ENCODE data around the gene CHD2.

Gene CHD2

GRCh38 chr15:93063262-93063671, 163.1 kb downstream of the CHD2 start:
- Histone ChIP-seq H3F3A (ENCODE audit: low read depth) (no peaks in the 10 kb centered on the region), H3K4me2 (ENCODE audit: low read depth, low read length, poor library complexity, severe bottlenecking) (peak overlapping the region; percentile 40), H3K79me2 (ENCODE audit: insufficient read depth, low read length) (no peaks in the 10 kb centered on the region), H3K4me3 (ENCODE audit: low read length, poor library complexity, severe bottlenecking) (no peak overlapping the region), H3K4me1 (ENCODE audit: insufficient read depth, low read length, poor library complexity, severe bottlenecking) (peaks cover 35% of the 10 kb centered on the region), H3K36me3 (ENCODE audit: insufficient read depth, low read length) (no peaks in the 10 kb centered on the region), H3K9me3 (ENCODE audit: insufficient read depth, low read depth, low read length) (no peaks in the 10 kb centered on the region), H4K20me1 (ENCODE audit: insufficient read depth, low read length, poor library complexity, severe bottlenecking) (no peaks in the 10 kb centered on the region), H2AFZ (ENCODE audit: low read length) (no peak overlapping the region), H3K27me3 (ENCODE audit: insufficient read depth, low read length, poor library complexity, severe bottlenecking) (no peaks in the 10 kb centered on the region), H3K9me2 (replicated peaks; ENCODE audit: low read depth, low read length) (no peaks in the 10 kb centered on the region), H3K9ac (ENCODE audit: low read depth, low read length, poor library complexity, severe bottlenecking) (no peak overlapping the region)
- TF ChIP-seq CTCF (conservative IDR thresholded peaks at IDR 0.05; ENCODE audit: low read length) (no peak), EZH2phosphoT487 (IDR thresholded peaks at IDR 0.05; ENCODE audit: borderline replicate concordance) (no peak)

DNA sequence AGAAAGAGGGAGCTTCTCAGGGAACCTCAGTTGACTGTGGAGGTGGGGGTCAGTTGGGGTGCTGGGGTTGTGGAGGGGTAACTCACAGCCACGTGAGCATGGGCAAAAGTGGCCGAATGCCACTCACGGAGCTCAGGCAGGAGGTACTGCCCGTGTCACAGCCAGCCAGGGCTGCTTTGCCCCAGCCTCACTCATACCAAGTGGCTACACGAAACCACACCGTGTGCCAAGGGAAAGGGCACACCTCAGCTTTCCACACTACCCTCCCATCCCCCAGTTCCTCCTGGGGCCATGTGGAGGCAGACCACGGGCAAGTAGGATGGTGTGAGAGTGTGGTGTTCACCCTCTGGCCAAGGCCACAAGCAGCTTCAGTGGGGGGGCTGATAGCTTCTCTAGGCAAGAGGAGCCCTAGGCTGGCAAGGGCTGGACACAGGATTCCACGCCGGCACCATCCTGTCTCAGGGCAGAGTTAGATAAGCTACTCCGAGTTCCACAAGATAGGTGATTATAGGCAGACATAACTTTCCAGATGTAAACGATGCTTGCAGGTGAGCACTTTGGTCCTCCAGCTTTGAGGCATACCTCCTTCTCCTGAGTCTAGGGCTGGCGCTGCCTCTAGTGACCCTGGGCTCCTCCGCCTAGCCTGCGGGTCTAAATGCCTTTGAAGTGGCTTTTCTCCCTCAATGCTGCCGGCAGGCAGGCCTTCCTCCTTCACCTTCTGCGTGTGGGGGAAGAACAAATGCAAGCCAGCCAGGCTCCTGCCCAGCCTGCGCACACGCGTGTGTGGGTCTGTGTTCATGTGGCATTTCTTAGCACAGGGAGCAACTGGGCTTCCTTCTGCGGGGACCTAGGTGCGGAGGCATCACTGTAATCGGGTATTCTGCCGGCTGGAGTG, 163.9 kb downstream of the CHD2 start:
- H2AFZ ChIP-seq (ENCODE audit: low read length) = peak overlapping the region; percentile 52; the same call in 1 of the 2 replicates
- no peaks in the 10 kb centered on the region for H3K79me2 ChIP-seq (ENCODE audit: insufficient read depth, low read length)
- H3K9ac ChIP-seq (ENCODE audit: low read depth, low read length, poor library complexity, severe bottlenecking) = peak overlapping the region; percentile 12
- H3K9me3 ChIP-seq (ENCODE audit: insufficient read depth, low read depth, low read length) = no peaks in the 10 kb centered on the region
- H3K36me3 ChIP-seq (ENCODE audit: insufficient read depth, low read length) = no peaks in the 10 kb centered on the region
- H3K27me3 ChIP-seq (ENCODE audit: insufficient read depth, low read length, poor library complexity, severe bottlenecking) = no peaks in the 10 kb centered on the region
- H3F3A ChIP-seq (ENCODE audit: low read depth) = no peaks in the 10 kb centered on the region
- peak overlapping the region; percentile 39 for H3K4me3 ChIP-seq (ENCODE audit: low read length, poor library complexity, severe bottlenecking)
- peaks cover 35% of the 10 kb centered on the region for H3K4me1 ChIP-seq (ENCODE audit: insufficient read depth, low read length, poor library complexity, severe bottlenecking)
- no peaks in the 10 kb centered on the region for H3K9me2 ChIP-seq (replicated peaks; ENCODE audit: low read depth, low read length)
- no peaks in the 10 kb centered on the region for H4K20me1 ChIP-seq (ENCODE audit: insufficient read depth, low read length, poor library complexity, severe bottlenecking)
- TF ChIP-seq EZH2phosphoT487 (IDR thresholded peaks at IDR 0.05; ENCODE audit: borderline replicate concordance) (no peak), CTCF (conservative IDR thresholded peaks at IDR 0.05; ENCODE audit: low read length) (no peak)
- peak overlapping the region; percentile 40 for H3K4me2 ChIP-seq (ENCODE audit: low read depth, low read length, poor library complexity, severe bottlenecking)

- no peak overlapping the region for H2AFZ ChIP-seq (ENCODE audit: low read length)
- peaks cover 35% of the 10 kb centered on the region for H3K4me1 ChIP-seq (ENCODE audit: insufficient read depth, low read length, poor library complexity, severe bottlenecking)
- no peak overlapping the region for H3K4me2 ChIP-seq (ENCODE audit: low read depth, low read length, poor library complexity, severe bottlenecking)
- peaks cover 1% of the 10 kb centered on the region for H3K27me3 ChIP-seq (ENCODE audit: insufficient read depth, low read length, poor library complexity, severe bottlenecking)
- no peaks in the 10 kb centered on the region for H3K9me2 ChIP-seq (replicated peaks; ENCODE audit: low read depth, low read length)
- H3K9me3 ChIP-seq (ENCODE audit: insufficient read depth, low read depth, low read length) = no peaks in the 10 kb centered on the region
- no peak overlapping the region for H3K9ac ChIP-seq (ENCODE audit: low read depth, low read length, poor library complexity, severe bottlenecking)
- H4K20me1 ChIP-seq (ENCODE audit: insufficient read depth, low read length, poor library complexity, severe bottlenecking) = no peaks in the 10 kb centered on the region
- TF ChIP-seq EZH2phosphoT487 (IDR thresholded peaks at IDR 0.05; ENCODE audit: borderline replicate concordance) = no peak
- TF ChIP-seq CTCF (conservative IDR thresholded peaks at IDR 0.05; ENCODE audit: low read length) = no peak
- H3K36me3 ChIP-seq (ENCODE audit: insufficient read depth, low read length) = no peaks in the 10 kb centered on the region
- H3K4me3 ChIP-seq (ENCODE audit: low read length, poor library complexity, severe bottlenecking) = no peak overlapping the region
- H3K79me2 ChIP-seq (ENCODE audit: insufficient read depth, low read length) = no peaks in the 10 kb centered on the region
- H3F3A ChIP-seq (ENCODE audit: low read depth) = no peaks in the 10 kb centered on the region
These were observed 165.5 kb downstream of the CHD2 start for GRCh38 chr15:93065641-93066045.

Data from Loucy (cell line).